Eye (tissue), 1 donor: ENCODE results near the gene INKA2.
A peak's percentile ranks its signal among the peaks of the same experiment; 100 is the strongest.
"Not testable (repeated sequence)": the region's sequence is repeated elsewhere in the genome, so short reads cannot be mapped to it uniquely, and the experiment has no call there.

Source experiments
- DNase-seq: peaks from one replicate; pipeline ENCODE4 v3.0.0-alpha.2; 2015

Gene INKA2

GRCh38 chr1:111749628-111750027 is 10.4 kb upstream of the INKA2 start:
- no peak for DNase-seq

- DNase-seq: no peak
Observed at GRCh38 chr1:111747947-111748346, 8.8 kb upstream of the INKA2 start.

GRCh38 chr1:111747282-111747734 is 8.1 kb upstream of the INKA2 start:
- peak; percentile 54 for DNase-seq

- DNase-seq: no peak
Observed at GRCh38 chr1:111746614-111746999, 7.4 kb upstream of the INKA2 start.

- DNase-seq: no peak
Observed at GRCh38 chr1:111745675-111746613, 6.7 kb upstream of the INKA2 start.

GRCh38 chr1:111743679-111744101 is 4.5 kb upstream of the INKA2 start:
- DNase-seq: no peak

- no peak for DNase-seq
Observed at GRCh38 chr1:111742938-111743549, 3.8 kb upstream of the INKA2 start.

- DNase-seq: not testable (repeated sequence)
Observed at GRCh38 chr1:111742292-111742691, 3.1 kb upstream of the INKA2 start.

- no peak for DNase-seq
Observed at GRCh38 chr1:111739925-111740765, 950 bp upstream of the INKA2 start.

- DNase-seq: peak; percentile 78
Observed at GRCh38 chr1:111738436-111739193, 580 bp downstream of the INKA2 start.

GRCh38 chr1:111738133-111738435 is 1.1 kb downstream of the INKA2 start:
- no peak for DNase-seq

GRCh38 chr1:111737216-111738132 is 1.7 kb downstream of the INKA2 start:
- DNase-seq: peak; percentile 47

- DNase-seq: no peak
Observed at GRCh38 chr1:111736548-111737215, 2.5 kb downstream of the INKA2 start.

GRCh38 chr1:111735858-111736544 is 3.2 kb downstream of the INKA2 start:
- peak; percentile 84 for DNase-seq

- DNase-seq: no peak
Observed at GRCh38 chr1:111735321-111735720, 3.9 kb downstream of the INKA2 start.

GRCh38 chr1:111734856-111735255 is 4.3 kb downstream of the INKA2 start:
- no peak for DNase-seq

- DNase-seq: no peak
Observed at GRCh38 chr1:111734426-111734825, 4.8 kb downstream of the INKA2 start.

- no peak for DNase-seq
Observed at GRCh38 chr1:111733992-111734341, 5.2 kb downstream of the INKA2 start.

- DNase-seq: peak; percentile 63
Observed at GRCh38 chr1:111733183-111733991, 5.8 kb downstream of the INKA2 start.
